BE2C (cell line): ENCODE data around the gene KIAA0319L.

Experiments used
- DNase-seq: peaks from one replicate; pipeline ENCODE4 v3.0.0-alpha.2; 2020
- H3K27me3 ChIP-seq: fragments of 250-450 bp; sonication (Bioruptor Pico); 2 replicates; pipeline ENCODE4 v1.5.1; 2020; ENCODE audit warnings: mild to moderate bottlenecking
- H3K36me3 ChIP-seq: fragments of 250-450 bp; sonication (Bioruptor Pico); 2 replicates; pipeline ENCODE4 v1.5.1; 2020; ENCODE audit warnings: mild to moderate bottlenecking
- H3K4me1 ChIP-seq: fragments of 250-450 bp; sonication (Bioruptor Pico); 2 replicates; pipeline ENCODE4 v1.5.1; 2020
- H3K4me3 ChIP-seq: 2 replicates; pipeline ENCODE4 v1.5.1; 2011; ENCODE audit warnings: low read depth, low read length
- H3K9me3 ChIP-seq: fragments of 250-450 bp; sonication (Bioruptor Pico); 2 replicates; pipeline ENCODE4 v1.5.1; 2020
- TF ChIP-seq, protein P1 (sequence below): IDR thresholded peaks from 2 replicates; pipeline ENCODE4 v1.5.1; 2012; ENCODE audit warnings: mild to moderate bottlenecking, low read depth, low read length

Gene KIAA0319L

GRCh38 chr1:35437200-35437599, 120.0 kb downstream of the KIAA0319L start:
- H3K36me3 ChIP-seq: no peaks in the 10 kb centered on the region
- no peaks in the 10 kb centered on the region for H3K27me3 ChIP-seq
- TF ChIP-seq, protein P1, sequence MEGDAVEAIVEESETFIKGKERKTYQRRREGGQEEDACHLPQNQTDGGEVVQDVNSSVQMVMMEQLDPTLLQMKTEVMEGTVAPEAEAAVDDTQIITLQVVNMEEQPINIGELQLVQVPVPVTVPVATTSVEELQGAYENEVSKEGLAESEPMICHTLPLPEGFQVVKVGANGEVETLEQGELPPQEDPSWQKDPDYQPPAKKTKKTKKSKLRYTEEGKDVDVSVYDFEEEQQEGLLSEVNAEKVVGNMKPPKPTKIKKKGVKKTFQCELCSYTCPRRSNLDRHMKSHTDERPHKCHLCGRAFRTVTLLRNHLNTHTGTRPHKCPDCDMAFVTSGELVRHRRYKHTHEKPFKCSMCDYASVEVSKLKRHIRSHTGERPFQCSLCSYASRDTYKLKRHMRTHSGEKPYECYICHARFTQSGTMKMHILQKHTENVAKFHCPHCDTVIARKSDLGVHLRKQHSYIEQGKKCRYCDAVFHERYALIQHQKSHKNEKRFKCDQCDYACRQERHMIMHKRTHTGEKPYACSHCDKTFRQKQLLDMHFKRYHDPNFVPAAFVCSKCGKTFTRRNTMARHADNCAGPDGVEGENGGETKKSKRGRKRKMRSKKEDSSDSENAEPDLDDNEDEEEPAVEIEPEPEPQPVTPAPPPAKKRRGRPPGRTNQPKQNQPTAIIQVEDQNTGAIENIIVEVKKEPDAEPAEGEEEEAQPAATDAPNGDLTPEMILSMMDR: no peak
- H3K4me3 ChIP-seq: no peak overlapping the region
- no peak for DNase-seq
- H3K4me1 ChIP-seq: no peaks in the 10 kb centered on the region
- H3K9me3 ChIP-seq: no peaks in the 10 kb centered on the region

DNA sequence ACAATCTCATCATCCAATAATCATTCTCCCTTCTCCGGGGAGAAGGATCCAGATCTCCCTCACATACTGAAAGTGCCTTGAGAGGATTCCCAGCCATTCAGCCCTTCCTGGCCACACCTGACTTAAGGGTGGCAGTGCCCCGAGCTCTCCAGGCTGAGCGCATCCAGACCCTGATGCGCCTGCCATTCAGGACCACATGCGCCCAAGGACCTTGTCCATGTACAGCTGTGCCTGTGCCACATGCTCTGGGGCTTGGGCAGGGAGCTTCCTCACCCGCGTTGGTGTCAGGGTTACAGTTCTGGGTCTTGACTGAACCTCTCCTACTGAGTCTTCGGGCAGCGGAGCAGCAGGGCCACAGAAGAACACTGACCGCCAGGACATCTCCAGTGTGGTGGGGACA, 121.1 kb downstream of the KIAA0319L start:
- H3K27me3 ChIP-seq: no peaks in the 10 kb centered on the region
- no peaks in the 10 kb centered on the region for H3K4me1 ChIP-seq
- no peaks in the 10 kb centered on the region for H3K36me3 ChIP-seq
- DNase-seq: no peak
- H3K9me3 ChIP-seq: no peaks in the 10 kb centered on the region
- H3K4me3 ChIP-seq: no peak overlapping the region
- TF ChIP-seq, protein P1: no peak

GRCh38 chr1:35434703-35435102, 122.5 kb downstream of the KIAA0319L start:
- Histone ChIP-seq H3K36me3 (no peaks in the 10 kb centered on the region), H3K4me1 (no peaks in the 10 kb centered on the region), H3K4me3 (no peak overlapping the region), H3K9me3 (no peaks in the 10 kb centered on the region), H3K27me3 (no peaks in the 10 kb centered on the region)
- DNase-seq: no peak
- TF ChIP-seq, protein P1: no peak

DNA sequence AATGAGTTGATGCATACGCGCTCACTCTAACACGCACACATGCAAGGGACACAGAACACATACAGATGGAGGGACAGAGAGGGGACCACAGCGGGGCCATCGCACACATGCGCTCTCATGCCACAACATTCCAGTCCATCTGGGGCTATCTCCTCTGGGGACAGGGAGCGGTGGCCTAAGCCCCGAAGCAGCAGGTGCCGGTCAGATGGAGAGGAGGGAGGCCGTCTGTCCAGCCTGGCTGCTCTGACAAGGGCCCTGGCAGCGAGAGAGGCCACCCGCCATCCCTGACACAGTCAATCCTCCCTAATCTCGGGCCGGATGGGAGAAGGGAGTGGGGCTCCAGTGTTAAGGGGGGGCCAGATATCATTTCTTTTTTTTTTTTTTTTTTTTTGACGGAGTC, 123.5 kb downstream of the KIAA0319L start:
- TF ChIP-seq, protein P1: no peak
- Histone ChIP-seq H3K4me1 (no peaks in the 10 kb centered on the region), H3K9me3 (no peaks in the 10 kb centered on the region), H3K36me3 (no peaks in the 10 kb centered on the region), H3K27me3 (no peaks in the 10 kb centered on the region), H3K4me3 (no peak overlapping the region)
- no peak for DNase-seq

DNA sequence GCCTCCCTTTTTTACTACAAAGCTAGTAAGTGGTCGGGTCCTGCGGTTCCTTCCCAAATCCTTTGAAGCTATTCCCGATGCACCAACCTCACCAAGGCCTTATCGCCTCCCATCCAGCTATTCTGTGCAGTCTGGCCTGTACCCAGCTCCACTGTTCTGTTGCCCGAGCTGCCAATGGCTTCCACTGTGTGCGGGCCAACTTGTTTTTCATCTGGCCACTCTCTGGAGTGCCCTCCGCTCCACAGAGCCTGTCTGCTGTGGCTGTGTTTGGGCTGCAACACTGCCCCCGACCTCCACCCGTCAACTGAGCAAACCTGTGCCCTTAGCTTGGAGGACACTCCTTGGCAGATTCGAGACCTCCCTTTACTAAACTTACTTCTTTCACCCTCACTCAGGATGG, 125.0 kb downstream of the KIAA0319L start:
- Histone ChIP-seq H3K36me3 (no peaks in the 10 kb centered on the region), H3K9me3 (no peaks in the 10 kb centered on the region), H3K27me3 (no peaks in the 10 kb centered on the region), H3K4me1 (no peaks in the 10 kb centered on the region), H3K4me3 (no peak overlapping the region)
- TF ChIP-seq, protein P1: no peak
- DNase-seq: no peak

- H3K36me3 ChIP-seq: no peaks in the 10 kb centered on the region
- no peaks in the 10 kb centered on the region for H3K9me3 ChIP-seq
- H3K27me3 ChIP-seq: no peaks in the 10 kb centered on the region
- no peak overlapping the region for H3K4me3 ChIP-seq
- TF ChIP-seq, protein P1: no peak
- H3K4me1 ChIP-seq: no peaks in the 10 kb centered on the region
- DNase-seq: no peak
Observed at GRCh38 chr1:35431173-35431599, 126.0 kb downstream of the KIAA0319L start.
